Measurements from ENCODE around the gene MYLK. TPM values are rescaled to one million over a fixed set of nuclear protein-coding genes. Genes with fewer than 3 reads are reported as not detected.

Gene MYLK
- total RNA-seq, 1 donor from 2014 or later, result 4.3 TPM

GRCh38 chr3:123660900-123661299, 223.2 kb downstream of the MYLK start:
- peaks cover 22% of the 10 kb centered on the region for H3K4me1 Mint-ChIP-seq (ENCODE audit: low read depth, unreplicated experiment)
- no peak overlapping the region for H3K4me3 Mint-ChIP-seq (ENCODE audit: unreplicated experiment)
- H3K27ac Mint-ChIP-seq (ENCODE audit: unreplicated experiment), result no peak overlapping the region
- peaks cover 8% of the 10 kb centered on the region for H3K27me3 Mint-ChIP-seq (ENCODE audit: unreplicated experiment)
- H3K36me3 Mint-ChIP-seq (ENCODE audit: unreplicated experiment), result peaks cover 5% of the 10 kb centered on the region
- TF ChIP-seq, protein P1, sequence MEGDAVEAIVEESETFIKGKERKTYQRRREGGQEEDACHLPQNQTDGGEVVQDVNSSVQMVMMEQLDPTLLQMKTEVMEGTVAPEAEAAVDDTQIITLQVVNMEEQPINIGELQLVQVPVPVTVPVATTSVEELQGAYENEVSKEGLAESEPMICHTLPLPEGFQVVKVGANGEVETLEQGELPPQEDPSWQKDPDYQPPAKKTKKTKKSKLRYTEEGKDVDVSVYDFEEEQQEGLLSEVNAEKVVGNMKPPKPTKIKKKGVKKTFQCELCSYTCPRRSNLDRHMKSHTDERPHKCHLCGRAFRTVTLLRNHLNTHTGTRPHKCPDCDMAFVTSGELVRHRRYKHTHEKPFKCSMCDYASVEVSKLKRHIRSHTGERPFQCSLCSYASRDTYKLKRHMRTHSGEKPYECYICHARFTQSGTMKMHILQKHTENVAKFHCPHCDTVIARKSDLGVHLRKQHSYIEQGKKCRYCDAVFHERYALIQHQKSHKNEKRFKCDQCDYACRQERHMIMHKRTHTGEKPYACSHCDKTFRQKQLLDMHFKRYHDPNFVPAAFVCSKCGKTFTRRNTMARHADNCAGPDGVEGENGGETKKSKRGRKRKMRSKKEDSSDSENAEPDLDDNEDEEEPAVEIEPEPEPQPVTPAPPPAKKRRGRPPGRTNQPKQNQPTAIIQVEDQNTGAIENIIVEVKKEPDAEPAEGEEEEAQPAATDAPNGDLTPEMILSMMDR (IDR thresholded peaks at IDR 0.05; ENCODE audit: partially characterized antibody, unreplicated experiment), result no peak
- DNase-seq, result no peak
- H3K9me3 Mint-ChIP-seq (ENCODE audit: unreplicated experiment), result peaks cover 3% of the 10 kb centered on the region

GRCh38 chr3:123660141-123660675, 223.9 kb downstream of the MYLK start:
- TF ChIP-seq, protein P1 (IDR thresholded peaks at IDR 0.05; ENCODE audit: partially characterized antibody, unreplicated experiment), result no peak
- Mint-ChIP-seq H3K36me3 (ENCODE audit: unreplicated experiment) (peaks cover 5% of the 10 kb centered on the region), H3K4me1 (ENCODE audit: low read depth, unreplicated experiment) (peaks cover 22% of the 10 kb centered on the region), H3K27me3 (ENCODE audit: unreplicated experiment) (peaks cover 8% of the 10 kb centered on the region), H3K4me3 (ENCODE audit: unreplicated experiment) (no peak overlapping the region), H3K9me3 (ENCODE audit: unreplicated experiment) (peaks cover 3% of the 10 kb centered on the region), H3K27ac (ENCODE audit: unreplicated experiment) (no peak overlapping the region)
- no peak for DNase-seq

DNA sequence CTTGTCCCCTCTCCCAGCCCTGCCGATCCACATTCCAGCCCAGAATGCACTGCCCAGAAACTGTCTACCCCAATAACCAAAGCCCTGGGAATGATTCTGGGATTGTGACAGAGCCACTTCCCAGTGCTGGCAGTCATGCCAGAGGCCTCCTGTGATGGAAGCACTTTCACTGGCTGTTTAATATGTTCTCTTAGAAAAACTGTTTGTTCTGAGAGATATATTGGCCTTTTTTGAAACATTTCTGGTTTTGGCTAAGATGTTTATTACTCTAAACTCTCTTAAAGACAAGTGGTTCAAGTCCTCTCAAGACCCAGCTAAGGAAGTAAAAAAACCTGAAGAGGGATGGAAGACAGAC, 225.3 kb downstream of the MYLK start:
- H3K36me3 Mint-ChIP-seq (ENCODE audit: unreplicated experiment), result peaks cover 5% of the 10 kb centered on the region
- peaks cover 30% of the 10 kb centered on the region for H3K4me1 Mint-ChIP-seq (ENCODE audit: low read depth, unreplicated experiment)
- TF ChIP-seq, protein P1 (IDR thresholded peaks at IDR 0.05; ENCODE audit: partially characterized antibody, unreplicated experiment), result no peak
- peaks cover 7% of the 10 kb centered on the region for H3K9me3 Mint-ChIP-seq (ENCODE audit: unreplicated experiment)
- no peak overlapping the region for H3K27ac Mint-ChIP-seq (ENCODE audit: unreplicated experiment)
- H3K4me3 Mint-ChIP-seq (ENCODE audit: unreplicated experiment), result no peak overlapping the region
- H3K27me3 Mint-ChIP-seq (ENCODE audit: unreplicated experiment), result peaks cover 9% of the 10 kb centered on the region
- DNase-seq, result no peak

- DNase-seq, result no peak
These were observed 225.8 kb downstream of the MYLK start for GRCh38 chr3:123658118-123658851.

DNA sequence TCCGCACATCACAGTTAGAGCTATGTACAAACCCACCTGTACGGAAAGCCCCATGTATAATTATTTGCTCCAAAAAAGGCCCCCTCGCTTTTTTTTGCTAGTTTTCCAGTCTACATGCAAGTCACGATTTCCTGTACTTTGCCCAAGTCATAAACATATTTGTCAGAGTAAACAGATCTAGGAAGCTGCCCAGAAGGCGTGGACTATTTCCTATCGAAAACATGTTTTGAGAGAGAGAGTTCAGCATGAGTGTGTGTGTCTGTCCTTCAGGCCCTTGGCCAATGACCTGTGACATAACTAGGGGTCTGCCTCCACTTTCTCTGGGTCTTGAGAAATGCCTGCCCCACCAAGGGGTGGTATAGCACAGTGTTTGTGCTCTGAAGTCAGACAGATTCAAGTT, 226.6 kb downstream of the MYLK start:
- H3K9me3 Mint-ChIP-seq (ENCODE audit: unreplicated experiment), result peaks cover 9% of the 10 kb centered on the region
- no peak overlapping the region for H3K4me3 Mint-ChIP-seq (ENCODE audit: unreplicated experiment)
- H3K4me1 Mint-ChIP-seq (ENCODE audit: low read depth, unreplicated experiment), result peaks cover 41% of the 10 kb centered on the region
- TF ChIP-seq, protein P1 (IDR thresholded peaks at IDR 0.05; ENCODE audit: partially characterized antibody, unreplicated experiment), result no peak
- H3K27me3 Mint-ChIP-seq (ENCODE audit: unreplicated experiment), result peaks cover 9% of the 10 kb centered on the region
- no peak overlapping the region for H3K27ac Mint-ChIP-seq (ENCODE audit: unreplicated experiment)
- no peak for DNase-seq
- peaks cover 5% of the 10 kb centered on the region for H3K36me3 Mint-ChIP-seq (ENCODE audit: unreplicated experiment)

More at GRCh38 chr3:123658118-123658851, 225.8 kb downstream of the MYLK start:
- Mint-ChIP-seq H3K27me3 (ENCODE audit: unreplicated experiment) (peaks cover 9% of the 10 kb centered on the region), H3K9me3 (ENCODE audit: unreplicated experiment) (peaks cover 7% of the 10 kb centered on the region), H3K4me1 (ENCODE audit: low read depth, unreplicated experiment) (peaks cover 34% of the 10 kb centered on the region), H3K36me3 (ENCODE audit: unreplicated experiment) (peaks cover 5% of the 10 kb centered on the region), H3K27ac (ENCODE audit: unreplicated experiment) (no peak overlapping the region), H3K4me3 (ENCODE audit: unreplicated experiment) (no peak overlapping the region)
- TF ChIP-seq, protein P1 (IDR thresholded peaks at IDR 0.05; ENCODE audit: partially characterized antibody, unreplicated experiment), result no peak
